Right renal pelvis (tissue), 4 donors: ENCODE data around the gene KCNJ1. TPM values are rescaled to one million over a fixed set of nuclear protein-coding genes. Genes with fewer than 3 reads are reported as not detected.

Source experiments
- DNase-seq, 4 donors: peaks; one replicate each; pipeline ENCODE4 v3.0.0-alpha.2; 2013; ENCODE audit warnings: low read depth in 4 of 4, low spot score in 3 of 4, missing footprints in 1 of 4
- polyA plus RNA-seq, 4 donors: library from polyadenylated mRNA; unstranded; fragments of 120-200 nt; gene quantifications; one replicate each; pipeline ENCODE4 v1.2.1, GENCODE V29; 2013; ENCODE audit not compliant: insufficient read length in 4 of 4

The KCNJ1 gene
- polyA plus RNA-seq, 4 donors = 87.4 to 119 (median 110) TPM

GRCh38 chr11:128902515-128903066 is 35.5 kb upstream of the KCNJ1 start:
- DNase-seq = no peak

GRCh38 chr11:128901653-128902514 is 34.8 kb upstream of the KCNJ1 start:
- DNase-seq = no peak

- DNase-seq = no peak
Measured at GRCh38 chr11:128900468-128900867, 33.4 kb upstream of the KCNJ1 start.

DNA sequence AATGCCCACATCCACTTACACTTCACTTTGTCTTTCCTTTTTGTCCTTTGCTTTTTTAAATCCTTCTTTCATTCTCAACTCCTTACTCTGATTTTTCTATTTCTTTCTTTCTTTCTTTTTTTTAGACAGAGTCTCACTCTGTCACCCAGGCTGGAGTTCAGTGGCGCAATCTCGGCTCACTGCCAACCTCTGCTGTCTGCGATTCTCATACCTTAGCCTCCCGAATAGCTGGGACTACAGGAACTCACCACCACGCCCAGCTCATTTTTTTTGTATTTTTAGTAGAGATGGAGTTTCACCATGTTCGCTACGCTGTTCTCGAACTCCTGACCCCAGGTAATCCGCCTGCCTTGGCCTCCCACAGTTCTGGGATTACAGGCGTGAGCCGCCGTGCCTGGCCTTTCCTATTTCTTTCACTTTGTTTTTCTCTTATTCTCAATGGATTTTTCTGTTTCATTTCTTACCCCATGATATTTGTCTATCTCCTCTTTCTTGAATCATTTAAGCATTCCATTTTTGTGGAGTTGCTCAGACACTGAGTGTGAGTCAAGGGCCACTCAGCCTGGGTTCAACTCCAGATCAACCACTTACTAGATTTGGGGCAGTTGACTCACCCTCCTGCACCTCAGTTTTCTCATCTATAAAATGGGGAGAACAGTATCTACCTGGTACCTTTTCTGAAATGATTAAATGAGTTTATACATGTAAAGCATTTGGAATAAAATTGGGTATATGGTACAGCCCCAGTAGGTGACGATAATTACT is 31.7 kb upstream of the KCNJ1 start:
- DNase-seq = no peak

DNA sequence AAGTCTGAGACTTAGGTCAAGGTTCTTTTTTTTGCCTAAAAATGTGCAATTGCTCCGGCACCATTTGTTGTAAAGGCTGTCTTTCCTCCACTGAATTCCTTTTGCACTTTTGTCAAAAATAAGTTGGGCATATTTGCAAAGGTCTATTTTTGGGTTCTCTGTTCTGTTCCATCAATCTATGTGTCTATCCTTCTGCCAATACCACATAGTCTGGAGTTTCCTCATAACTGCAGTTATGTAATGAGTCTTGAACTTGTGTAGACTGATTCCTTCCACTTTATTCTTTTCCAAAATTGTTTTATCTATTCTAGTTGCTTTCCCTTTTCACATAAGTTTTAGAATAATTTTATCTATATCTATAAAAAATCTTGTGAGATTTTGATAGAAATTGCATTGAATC is 30.7 kb upstream of the KCNJ1 start:
- no peak for DNase-seq

GRCh38 chr11:128896356-128896755 is 29.3 kb upstream of the KCNJ1 start:
- DNase-seq = no peak

DNA sequence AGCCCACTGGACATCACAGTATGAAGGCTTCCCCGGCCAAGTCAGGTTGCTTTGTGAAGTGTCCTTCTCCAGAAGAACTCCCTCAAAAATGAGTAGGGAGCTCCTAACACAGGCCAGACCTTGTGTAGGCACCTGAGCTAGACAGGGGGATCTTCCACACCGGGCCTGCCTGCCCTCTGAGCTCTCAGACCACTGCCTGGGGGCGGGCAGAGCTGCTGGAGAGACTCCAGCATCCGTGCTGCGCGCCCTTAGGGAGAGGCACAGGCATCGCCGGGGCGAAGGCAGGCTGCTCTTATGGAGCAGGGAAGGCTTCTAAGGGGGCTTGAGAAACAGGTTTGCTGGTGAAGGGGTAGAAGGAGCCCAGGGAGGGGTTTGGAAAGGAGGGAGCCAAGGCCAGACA is 28.4 kb upstream of the KCNJ1 start:
- no peak for DNase-seq

DNA sequence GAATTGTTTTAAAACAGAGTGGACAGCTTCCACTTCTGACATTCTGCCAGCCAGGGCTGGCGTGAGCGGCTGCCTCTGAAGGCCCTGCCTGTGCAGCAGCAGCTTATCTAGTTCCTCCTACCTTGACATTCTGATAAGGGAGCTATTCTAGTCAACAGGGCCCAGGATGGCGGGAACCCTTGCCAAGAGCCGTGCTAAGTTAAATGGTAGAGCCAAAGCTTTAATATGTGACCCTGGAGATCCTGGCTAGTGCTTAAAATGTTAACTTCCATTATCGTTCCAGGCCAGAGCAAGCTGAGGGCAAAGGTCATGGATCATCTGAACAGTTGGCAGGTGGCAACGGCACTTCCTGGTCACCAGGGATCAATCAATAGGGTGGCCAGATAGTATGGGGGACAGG is 27.6 kb upstream of the KCNJ1 start:
- DNase-seq = no peak

GRCh38 chr11:128894286-128894681 is 27.2 kb upstream of the KCNJ1 start:
- no peak for DNase-seq

GRCh38 chr11:128893578-128894285 is 26.6 kb upstream of the KCNJ1 start:
- DNase-seq = no peak

DNA sequence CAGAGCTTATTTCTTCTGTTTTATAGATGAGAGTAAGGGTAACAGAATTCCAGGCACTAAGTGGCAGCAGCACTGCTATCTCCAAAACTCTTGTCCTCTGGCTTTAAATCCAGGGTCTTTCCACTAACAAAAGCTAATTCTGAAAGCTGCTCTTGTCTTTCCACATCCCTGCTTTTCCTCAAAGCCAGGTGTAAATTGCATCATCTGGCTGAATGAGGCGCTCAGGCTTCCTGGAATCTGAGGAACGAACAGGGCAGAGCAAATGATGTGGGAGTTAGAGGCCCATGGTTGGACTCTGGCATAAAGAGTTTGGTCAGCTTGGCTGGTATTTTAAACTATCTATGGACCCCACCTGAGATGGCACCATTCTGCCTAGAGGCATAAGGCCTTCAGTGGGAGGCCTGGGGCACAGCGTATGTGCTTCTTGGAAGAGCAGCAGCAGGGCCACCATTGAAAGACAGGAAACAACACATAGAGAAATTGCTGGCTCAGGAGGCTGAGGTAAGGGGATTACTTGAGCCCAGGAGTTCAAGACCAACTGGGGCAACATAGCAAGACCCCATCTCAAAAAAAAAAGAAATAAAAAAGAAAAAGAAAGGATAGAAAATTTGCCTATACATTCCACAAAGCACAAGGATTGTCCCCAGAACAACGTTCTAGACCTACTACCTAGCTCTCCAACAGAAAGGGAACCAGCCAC is 25.9 kb upstream of the KCNJ1 start:
- DNase-seq = no peak

- DNase-seq = no peak
Measured at GRCh38 chr11:128891913-128892398, 24.9 kb upstream of the KCNJ1 start.

DNA sequence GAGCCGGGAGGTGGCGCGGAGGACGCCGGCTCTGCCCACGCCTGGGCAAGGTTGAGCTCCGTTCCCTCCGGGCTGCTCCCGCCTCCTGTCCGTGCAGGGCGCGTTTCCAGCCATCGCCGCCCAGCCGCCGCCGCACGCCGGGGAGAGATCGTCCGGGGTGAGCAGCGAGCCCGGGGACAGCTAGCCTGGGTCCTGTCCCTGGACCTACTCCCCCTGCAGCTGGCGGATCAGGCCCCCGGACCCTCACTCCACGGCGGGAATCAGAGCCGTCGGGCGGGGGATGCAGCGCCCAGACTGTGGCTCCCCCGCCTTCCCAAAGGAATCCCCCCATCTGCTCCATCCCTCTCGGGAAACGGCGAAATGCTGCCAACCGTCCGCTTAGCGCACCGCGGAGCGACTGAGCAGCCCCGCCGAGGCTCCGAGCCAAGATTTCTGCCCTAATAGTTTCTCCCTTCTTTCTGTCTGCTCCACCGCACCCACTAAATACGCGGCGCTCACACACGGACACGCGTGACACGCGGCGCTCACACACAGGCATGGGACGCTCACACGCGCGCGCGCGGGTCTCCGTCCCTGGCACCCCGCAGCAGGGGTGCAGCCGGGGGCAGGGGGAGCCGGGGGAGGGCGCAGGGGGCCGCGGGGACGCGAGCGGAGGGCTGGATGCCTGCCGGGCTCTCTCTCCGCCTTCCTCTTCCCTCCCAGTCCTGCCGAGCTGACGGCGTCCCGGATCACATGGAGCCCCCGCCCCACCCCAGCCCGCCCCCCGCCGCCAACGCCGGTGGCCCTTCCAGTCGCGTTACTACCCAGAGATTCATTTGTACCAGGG is 23.7 kb upstream of the KCNJ1 start, which contains the start of gene KCNJ5:
TSS of gene KCNJ5 (plus strand) at position 814 of the 826 bp plus-strand sequence. CDS start 19,918 bp downstream, outside the sequence.
- DNase-seq = no peak

DNA sequence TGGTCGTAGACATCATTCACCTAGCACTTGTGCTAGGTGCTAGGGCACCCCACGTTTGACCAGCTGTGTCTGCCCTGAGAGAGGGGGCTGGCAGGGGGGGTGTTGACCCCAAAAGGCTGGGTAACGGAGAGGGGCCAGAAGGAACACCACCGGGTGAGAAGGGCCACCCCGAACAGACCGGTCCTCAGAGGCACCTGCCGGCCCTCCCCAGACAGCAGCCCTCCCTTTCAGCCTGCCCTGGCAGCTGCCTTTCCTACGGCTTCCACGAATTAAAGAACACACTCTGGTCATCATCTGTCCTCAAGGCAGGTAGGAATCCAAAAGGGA is 23.1 kb upstream of the KCNJ1 start:
- DNase-seq = no peak

- no peak for DNase-seq
Measured at GRCh38 chr11:128889657-128890213, 22.6 kb upstream of the KCNJ1 start.

DNA sequence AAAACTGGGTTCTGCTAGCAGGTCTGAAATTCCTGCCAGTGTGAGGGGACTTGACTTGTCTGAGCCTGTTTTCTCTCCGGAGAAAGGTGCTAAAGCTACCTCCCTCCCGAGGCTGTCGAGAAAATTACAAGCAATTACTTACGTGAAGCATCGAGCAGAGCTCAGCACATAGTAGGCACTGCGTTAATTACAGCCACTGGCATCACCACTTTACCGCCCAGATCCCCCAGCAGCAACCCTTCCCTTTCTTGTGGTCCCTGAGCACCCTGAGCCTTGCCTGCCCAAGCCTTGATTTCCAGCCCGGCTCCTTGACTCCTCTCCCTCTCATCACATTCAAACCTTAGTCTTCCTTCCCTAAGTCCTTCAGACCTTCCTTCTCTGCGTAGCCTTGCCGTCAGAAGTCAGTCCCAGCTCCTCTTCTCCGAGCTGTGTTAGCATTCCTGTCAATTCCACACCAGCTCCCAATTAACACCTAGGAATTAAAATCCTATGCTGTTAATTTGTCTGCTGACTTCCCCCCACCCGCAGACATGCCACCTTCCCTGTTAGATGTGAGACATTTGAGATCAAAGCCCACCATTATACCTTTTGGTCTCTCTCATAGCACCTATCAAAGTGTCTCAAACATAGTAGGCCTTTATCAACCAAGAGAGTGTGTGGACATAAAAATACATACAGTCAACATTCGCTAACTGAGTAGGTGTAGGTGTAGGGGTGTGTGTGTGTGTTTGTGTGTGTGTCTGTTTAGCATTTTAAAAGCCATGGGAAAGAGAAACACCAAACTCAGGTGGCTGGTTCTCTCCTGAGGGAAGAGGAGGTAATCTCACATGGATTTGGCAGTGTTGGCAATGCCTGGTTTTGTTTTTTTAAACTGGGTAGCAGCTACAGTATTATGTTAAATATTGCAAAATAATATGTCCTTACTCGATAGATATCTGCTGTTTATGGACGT is 21.2 kb upstream of the KCNJ1 start:
- no peak for DNase-seq

GRCh38 chr11:128886406-128887124 is 19.5 kb upstream of the KCNJ1 start:
- DNase-seq = no peak
